ENCODE data around the gene HOXC12.

The HOXC12 gene

GRCh38 chr12:53972722-53973235 is 18.1 kb downstream of the HOXC12 start, which contains the start of gene HOXC11 (continued):
- TF ChIP-seq ZNF157 (tag by site-specific recombination; IDR thresholded peaks at IDR 0.05) (no peak), ZNF221 (tag by site-specific recombination; IDR thresholded peaks at IDR 0.05; ENCODE audit: borderline replicate concordance) (no peak), ZFHX2 (tag by site-specific recombination; conservative IDR thresholded peaks at IDR 0.05) (peak; percentile 52)

- Histone ChIP-seq H3K27ac (ENCODE audit: extremely low read depth, low read depth, low read length) (peak overlapping the region; percentile 97), H3K4me1 (ENCODE audit: control insufficient read depth, insufficient read depth, low read length) (peaks cover 65% of the 10 kb centered on the region), H3K36me3 (ENCODE audit: control insufficient read depth in 2 of 2, insufficient read depth in 1 of 2, low read length in 2 of 2) (no peaks in the 10 kb centered on the region), H3K9me3 (ENCODE audit: control insufficient read depth, insufficient read depth, low read depth, low read length) (no peaks in the 10 kb centered on the region), H3K4me3 (ENCODE audit: low read depth, low read length) (peak overlapping the region; percentile 38)
- POLR2A ChIA-PET: no interaction called here
- CTCF ChIA-PET: interaction anchor here (1.0 kb wide), 1 partner anchor 235 kb away, joined by 4 read pairs; no protein-coding TSS in a partner anchor
- TF ChIP-seq ZEB2 (tag by site-specific recombination; IDR thresholded peaks at IDR 0.05): no peak
- TF ChIP-seq ZNF530 (tag by site-specific recombination; IDR thresholded peaks at IDR 0.05; ENCODE audit: low read depth): peak; percentile 81
- no peak for TF ChIP-seq ZNF488 (tag by site-specific recombination; IDR thresholded peaks at IDR 0.05)
- TF ChIP-seq ZNF16 (tag by site-specific recombination; IDR thresholded peaks at IDR 0.05; ENCODE audit: low read depth): no peak
- TF ChIP-seq ZIC2 (tag by site-specific recombination; IDR thresholded peaks at IDR 0.05): peak; percentile 88
- TF ChIP-seq ZNF211 (tag by site-specific recombination; IDR thresholded peaks at IDR 0.05; ENCODE audit: low read depth): no peak
- TF ChIP-seq ZNF2 (tag by site-specific recombination; IDR thresholded peaks at IDR 0.05): 0 out of 2 replicates have a peak, but pooled peaks have one; percentile 20
- TF ChIP-seq ZBTB8A (tag by site-specific recombination; IDR thresholded peaks at IDR 0.05): peak; percentile 68
- no peak for TF ChIP-seq ZSCAN16 (tag by site-specific recombination; IDR thresholded peaks at IDR 0.05)
- no peak for TF ChIP-seq ZNF174 (tag by site-specific recombination; IDR thresholded peaks at IDR 0.05)
- no peak for TF ChIP-seq ZNF645 (tag by site-specific recombination; IDR thresholded peaks at IDR 0.05)
- TF ChIP-seq TCF7L2 (IDR thresholded peaks at IDR 0.05; ENCODE audit: borderline replicate concordance, low read depth, low read length): no peak
- TF ChIP-seq, protein P1, sequence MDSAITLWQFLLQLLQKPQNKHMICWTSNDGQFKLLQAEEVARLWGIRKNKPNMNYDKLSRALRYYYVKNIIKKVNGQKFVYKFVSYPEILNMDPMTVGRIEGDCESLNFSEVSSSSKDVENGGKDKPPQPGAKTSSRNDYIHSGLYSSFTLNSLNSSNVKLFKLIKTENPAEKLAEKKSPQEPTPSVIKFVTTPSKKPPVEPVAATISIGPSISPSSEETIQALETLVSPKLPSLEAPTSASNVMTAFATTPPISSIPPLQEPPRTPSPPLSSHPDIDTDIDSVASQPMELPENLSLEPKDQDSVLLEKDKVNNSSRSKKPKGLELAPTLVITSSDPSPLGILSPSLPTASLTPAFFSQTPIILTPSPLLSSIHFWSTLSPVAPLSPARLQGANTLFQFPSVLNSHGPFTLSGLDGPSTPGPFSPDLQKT (IDR thresholded peaks at IDR 0.05; ENCODE audit: borderline replicate concordance, low read depth, low read length): no peak
- peak; percentile 43; the same call in 1 of the 2 replicates for TF ChIP-seq ZBTB20 (tag by site-specific recombination; IDR thresholded peaks at IDR 0.05)
- TF ChIP-seq, protein P2, sequence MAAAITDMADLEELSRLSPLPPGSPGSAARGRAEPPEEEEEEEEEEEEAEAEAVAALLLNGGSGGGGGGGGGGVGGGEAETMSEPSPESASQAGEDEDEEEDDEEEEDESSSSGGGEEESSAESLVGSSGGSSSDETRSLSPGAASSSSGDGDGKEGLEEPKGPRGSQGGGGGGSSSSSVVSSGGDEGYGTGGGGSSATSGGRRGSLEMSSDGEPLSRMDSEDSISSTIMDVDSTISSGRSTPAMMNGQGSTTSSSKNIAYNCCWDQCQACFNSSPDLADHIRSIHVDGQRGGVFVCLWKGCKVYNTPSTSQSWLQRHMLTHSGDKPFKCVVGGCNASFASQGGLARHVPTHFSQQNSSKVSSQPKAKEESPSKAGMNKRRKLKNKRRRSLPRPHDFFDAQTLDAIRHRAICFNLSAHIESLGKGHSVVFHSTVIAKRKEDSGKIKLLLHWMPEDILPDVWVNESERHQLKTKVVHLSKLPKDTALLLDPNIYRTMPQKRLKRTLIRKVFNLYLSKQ (tag by site-specific recombination; IDR thresholded peaks at IDR 0.05; ENCODE audit: borderline replicate concordance): no peak
- no peak for TF ChIP-seq YY1 (tag by site-specific recombination; IDR thresholded peaks at IDR 0.05)
- TF ChIP-seq ZNF394 (tag by site-specific recombination; IDR thresholded peaks at IDR 0.05; ENCODE audit: borderline replicate concordance): peak; percentile 88
- TF ChIP-seq YY2 (tag by site-specific recombination; IDR thresholded peaks at IDR 0.05): no peak
- no peak for TF ChIP-seq ZNF274 (IDR thresholded peaks at IDR 0.05; ENCODE audit: low read length)
- TF ChIP-seq ZNF274 (tag by site-specific recombination; IDR thresholded peaks at IDR 0.05; ENCODE audit: borderline replicate concordance): no peak
- no peak for TF ChIP-seq ZNF37A (tag by site-specific recombination; IDR thresholded peaks at IDR 0.05)
- TF ChIP-seq ZNF707 (tag by site-specific recombination; IDR thresholded peaks at IDR 0.05): no peak
- TF ChIP-seq, protein P3, sequence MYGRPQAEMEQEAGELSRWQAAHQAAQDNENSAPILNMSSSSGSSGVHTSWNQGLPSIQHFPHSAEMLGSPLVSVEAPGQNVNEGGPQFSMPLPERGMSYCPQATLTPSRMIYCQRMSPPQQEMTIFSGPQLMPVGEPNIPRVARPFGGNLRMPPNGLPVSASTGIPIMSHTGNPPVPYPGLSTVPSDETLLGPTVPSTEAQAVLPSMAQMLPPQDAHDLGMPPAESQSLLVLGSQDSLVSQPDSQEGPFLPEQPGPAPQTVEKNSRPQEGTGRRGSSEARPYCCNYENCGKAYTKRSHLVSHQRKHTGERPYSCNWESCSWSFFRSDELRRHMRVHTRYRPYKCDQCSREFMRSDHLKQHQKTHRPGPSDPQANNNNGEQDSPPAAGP (tag by site-specific recombination; IDR thresholded peaks at IDR 0.05): no peak
- peak; percentile 79 for TF ChIP-seq GLIS2 (tag by site-specific recombination; IDR thresholded peaks at IDR 0.05)
- no peak for TF ChIP-seq MZF1 (tag by site-specific recombination; IDR thresholded peaks at IDR 0.05; ENCODE audit: borderline replicate concordance)
- TF ChIP-seq ZBTB21 (tag by site-specific recombination; IDR thresholded peaks at IDR 0.05): no peak
- TF ChIP-seq SALL2 (tag by site-specific recombination; IDR thresholded peaks at IDR 0.05; ENCODE audit: borderline replicate concordance): no peak
- TF ChIP-seq GLI4 (tag by site-specific recombination; IDR thresholded peaks at IDR 0.05): 0 out of 2 replicates have a peak, but pooled peaks have one; percentile 11
Observed at GRCh38 chr12:53973236-53974042, 18.7 kb downstream of the HOXC12 start.

Data from HEK293 (cell line).